GM21619 (cell line): ENCODE results near the gene SLC36A4.
"Not testable (repeated sequence)": the region's sequence is repeated elsewhere in the genome, so short reads cannot be mapped to it uniquely, and the experiment has no call there.

Source experiments
- ATAC-seq: cut with Tn5 transposase; IDR thresholded peaks from one replicate; pipeline ENCODE4 v1.9.1; 2021; ENCODE audit not compliant: unreplicated experiment

The SLC36A4 gene

GRCh38 chr11:93123351-93123898 is 74.4 kb downstream of the SLC36A4 start:
- no peak for ATAC-seq

- ATAC-seq: no peak
Measured at GRCh38 chr11:93122535-93123235, 75.1 kb downstream of the SLC36A4 start.

- ATAC-seq: no peak
Measured at GRCh38 chr11:93118276-93118675, 79.5 kb downstream of the SLC36A4 start.

- ATAC-seq: no peak
Measured at GRCh38 chr11:93117565-93117964, 80.2 kb downstream of the SLC36A4 start.

- no peak for ATAC-seq
Measured at GRCh38 chr11:93116641-93117441, 81.0 kb downstream of the SLC36A4 start.

- no peak for ATAC-seq
Measured at GRCh38 chr11:93114304-93114703, 83.5 kb downstream of the SLC36A4 start.

GRCh38 chr11:93113824-93114223 is 84.0 kb downstream of the SLC36A4 start:
- ATAC-seq: no peak

- ATAC-seq: not testable (repeated sequence)
Measured at GRCh38 chr11:93111147-93111546, 86.6 kb downstream of the SLC36A4 start.

GRCh38 chr11:93100211-93100610 is 97.6 kb downstream of the SLC36A4 start:
- no peak for ATAC-seq

GRCh38 chr11:93099806-93100205 is 98.0 kb downstream of the SLC36A4 start:
- no peak for ATAC-seq
